CD1c-positive myeloid dendritic cell (primary cell): ENCODE data around the gene DCST1.
"Not testable (repeated sequence)": the region's sequence is repeated elsewhere in the genome, so short reads cannot be mapped to it uniquely, and the experiment has no call there.

Source experiments
- DNase-seq: peaks from one replicate; pipeline ENCODE4 v3.0.0-alpha.2; 2016; ENCODE audit errors: extremely low spot score

The DCST1 gene

GRCh38 chr1:155033524-155033923, at the start of gene DCST1, which contains the start of gene DCST2:
DCST1 (plus strand) TSS chr1:155033824; CDS start chr1:155034037, 213 bp downstream.
DCST2 (minus strand) TSS chr1:155033781; CDS start chr1:155033701, 80 bp downstream.
- DNase-seq = no peak

- not testable (repeated sequence) for DNase-seq
Measured at GRCh38 chr1:154986736-154987135, 46.9 kb upstream of the DCST1 start.

GRCh38 chr1:154987326-154987725, 46.3 kb upstream of the DCST1 start:
- DNase-seq = no peak

GRCh38 chr1:154988058-154988954, 45.3 kb upstream of the DCST1 start:
- DNase-seq = no peak

GRCh38 chr1:154989195-154989860, 44.3 kb upstream of the DCST1 start:
- DNase-seq = no peak

- DNase-seq = no peak
Measured at GRCh38 chr1:154990276-154990675, 43.3 kb upstream of the DCST1 start.

GRCh38 chr1:154992721-154993571, 40.7 kb upstream of the DCST1 start:
- no peak for DNase-seq

- DNase-seq = no peak
Measured at GRCh38 chr1:154993572-154994268, 39.9 kb upstream of the DCST1 start, which contains the start of gene LENEP. LENEP (plus strand) TSS chr1:154993586; CDS start chr1:154993608, 22 bp downstream.

GRCh38 chr1:154994269-154994587, 39.4 kb upstream of the DCST1 start:
- no peak for DNase-seq

- DNase-seq = no peak
Measured at GRCh38 chr1:154994591-154994990, 39.0 kb upstream of the DCST1 start.

- not testable (repeated sequence) for DNase-seq
Measured at GRCh38 chr1:154995301-154995983, 38.2 kb upstream of the DCST1 start.

GRCh38 chr1:154996966-154997701, 36.5 kb upstream of the DCST1 start:
- peak; percentile 74 for DNase-seq

- no peak for DNase-seq
Measured at GRCh38 chr1:154998201-154998780, 35.3 kb upstream of the DCST1 start.

- peak; percentile 53 for DNase-seq
Measured at GRCh38 chr1:154998818-154999570, 34.6 kb upstream of the DCST1 start.

- peak; percentile 38 for DNase-seq
Measured at GRCh38 chr1:154999571-155000410, 33.8 kb upstream of the DCST1 start.

- no peak for DNase-seq
Measured at GRCh38 chr1:155000411-155000725, 33.3 kb upstream of the DCST1 start.

GRCh38 chr1:155000726-155001424, 32.7 kb upstream of the DCST1 start:
- DNase-seq = peak; percentile 72

- no peak for DNase-seq
Measured at GRCh38 chr1:155001425-155001674, 32.3 kb upstream of the DCST1 start.
